ENCODE data around the gene LYAR. TPM values are rescaled to one million over a fixed set of nuclear protein-coding genes. Genes with fewer than 3 reads are reported as not detected.

LYAR gene
- total RNA-seq, 1 experiment from 2014 or later = 37.5 TPM

GRCh38 chr4:4270529-4270928 is 19.4 kb downstream of the LYAR start:
- no TSS peak for BruUV-seq (replicated peaks)
- Histone ChIP-seq H3K4me3 (ENCODE audit: low read length) (no peak overlapping the region), H3K4me2 (ENCODE audit: low read length) (no peak overlapping the region), H3K79me2 (ENCODE audit: low read length) (no peaks in the 10 kb centered on the region), H3K9me3 (ENCODE audit: low read length) (no peaks in the 10 kb centered on the region), H4K20me1 (ENCODE audit: low read length) (no peaks in the 10 kb centered on the region), H3F3A (ENCODE audit: low read length, unreplicated experiment) (no peaks in the 10 kb centered on the region), H3K27me3 (ENCODE audit: low read length) (no peaks in the 10 kb centered on the region), H3K4me1 (ENCODE audit: insufficient read depth, low read length) (peaks cover 10% of the 10 kb centered on the region; the same call in 1 of the 2 replicates), H3K9ac (ENCODE audit: low read length) (no peak overlapping the region), H3K9me2 (replicated peaks; ENCODE audit: low read length) (no peaks in the 10 kb centered on the region), H3K27ac (ENCODE audit: low read length) (peak overlapping the region; percentile 40), H3K36me3 (ENCODE audit: low read depth, low read length) (peaks cover 23% of the 10 kb centered on the region), H2AFZ (ENCODE audit: low read length) (no peak overlapping the region)
- ATAC-seq = peak; percentile 65
- intact Hi-C loops (cut with micrococcal nuclease) = no loop called here
- peak; percentile 26 for DNase-seq
- ChIA-PET POLR2A (ENCODE audit: unreplicated experiment) (no interaction called here), CTCF (interaction anchor here (1.0 kb wide), 1 partner anchor 10 kb away, joined by 3 read pairs; no protein-coding TSS in a partner anchor)
- TF ChIP-seq EZH2phosphoT487 (IDR thresholded peaks at IDR 0.05; ENCODE audit: borderline replicate concordance, low read length) (no peak), CTCF (conservative IDR thresholded peaks at IDR 0.05; ENCODE audit: low read depth, low read length) (no peak), EZH2 (IDR thresholded peaks at IDR 0.05; ENCODE audit: low read length, unreplicated experiment) (no peak)

GRCh38 chr4:4269856-4270255 is 20.1 kb downstream of the LYAR start:
- Histone ChIP-seq H3K36me3 (ENCODE audit: low read depth, low read length) (peaks cover 17% of the 10 kb centered on the region), H3K27ac (ENCODE audit: low read length) (peak overlapping the region; percentile 40), H3K4me1 (ENCODE audit: insufficient read depth, low read length) (peaks cover 10% of the 10 kb centered on the region; the same call in 1 of the 2 replicates), H2AFZ (ENCODE audit: low read length) (no peak overlapping the region), H3F3A (ENCODE audit: low read length, unreplicated experiment) (no peaks in the 10 kb centered on the region), H3K9me3 (ENCODE audit: low read length) (no peaks in the 10 kb centered on the region), H3K79me2 (ENCODE audit: low read length) (no peaks in the 10 kb centered on the region), H4K20me1 (ENCODE audit: low read length) (no peaks in the 10 kb centered on the region), H3K4me3 (ENCODE audit: low read length) (no peak overlapping the region), H3K4me2 (ENCODE audit: low read length) (0 out of 2 replicates have a peak overlapping the region, but pooled peaks have one; percentile 22), H3K9me2 (replicated peaks; ENCODE audit: low read length) (no peaks in the 10 kb centered on the region), H3K27me3 (ENCODE audit: low read length) (no peaks in the 10 kb centered on the region), H3K9ac (ENCODE audit: low read length) (no peak overlapping the region)
- TF ChIP-seq EZH2 (IDR thresholded peaks at IDR 0.05; ENCODE audit: low read length, unreplicated experiment) = no peak
- no peak for TF ChIP-seq CTCF (conservative IDR thresholded peaks at IDR 0.05; ENCODE audit: low read depth, low read length)
- no peak for TF ChIP-seq EZH2phosphoT487 (IDR thresholded peaks at IDR 0.05; ENCODE audit: borderline replicate concordance, low read length)
- ChIA-PET POLR2A (ENCODE audit: unreplicated experiment) (no interaction called here), CTCF (interaction anchor here (1.0 kb wide), 1 partner anchor 10 kb away, joined by 3 read pairs; no protein-coding TSS in a partner anchor)
- peak; percentile 92 for ATAC-seq
- intact Hi-C loops (cut with micrococcal nuclease) = no loop called here
- BruUV-seq (replicated peaks) = no TSS peak
- DNase-seq = peak; percentile 38

- Histone ChIP-seq H3K27me3 (ENCODE audit: low read length) (no peaks in the 10 kb centered on the region), H3K4me3 (ENCODE audit: low read length) (no peak overlapping the region), H3F3A (ENCODE audit: low read length, unreplicated experiment) (no peaks in the 10 kb centered on the region), H3K9ac (ENCODE audit: low read length) (no peak overlapping the region), H4K20me1 (ENCODE audit: low read length) (no peaks in the 10 kb centered on the region), H2AFZ (ENCODE audit: low read length) (no peak overlapping the region), H3K27ac (ENCODE audit: low read length) (peak overlapping the region; percentile 18; the same call in 1 of the 2 replicates), H3K4me1 (ENCODE audit: insufficient read depth, low read length) (peaks cover 10% of the 10 kb centered on the region; the same call in 1 of the 2 replicates), H3K9me3 (ENCODE audit: low read length) (no peaks in the 10 kb centered on the region), H3K36me3 (ENCODE audit: low read depth, low read length) (peaks cover 17% of the 10 kb centered on the region), H3K4me2 (ENCODE audit: low read length) (0 out of 2 replicates have a peak overlapping the region, but pooled peaks have one; percentile 22), H3K79me2 (ENCODE audit: low read length) (no peaks in the 10 kb centered on the region), H3K9me2 (replicated peaks; ENCODE audit: low read length) (no peaks in the 10 kb centered on the region)
- ChIA-PET POLR2A (ENCODE audit: unreplicated experiment) (no interaction called here), CTCF (interaction anchor here (1.0 kb wide), 1 partner anchor 9 kb away, joined by 3 read pairs; no protein-coding TSS in a partner anchor)
- TF ChIP-seq EZH2phosphoT487 (IDR thresholded peaks at IDR 0.05; ENCODE audit: borderline replicate concordance, low read length) (no peak), EZH2 (IDR thresholded peaks at IDR 0.05; ENCODE audit: low read length, unreplicated experiment) (no peak), CTCF (conservative IDR thresholded peaks at IDR 0.05; ENCODE audit: low read depth, low read length) (no peak)
- intact Hi-C loops (cut with micrococcal nuclease) = no loop called here
- DNase-seq (no peak), ATAC-seq (no peak)
- BruUV-seq (replicated peaks) = no TSS peak
These were observed 20.6 kb downstream of the LYAR start for GRCh38 chr4:4269331-4269731.
